HL-60 (cell line): ENCODE results near the gene PITHD1.

ENCODE experiments used
- CTCF ChIP-seq: IDR thresholded peaks from one replicate; pipeline ENCODE4 v1.5.1; 2011; ENCODE audit warnings: low read length, control low read depth, inconsistent platforms; ENCODE audit not compliant: insufficient read depth
- GABPA ChIP-seq: IDR thresholded peaks from 2 replicates; pipeline ENCODE4 v1.6.1; 2012; ENCODE audit warnings: low read depth
- POLR2AphosphoS5 ChIP-seq: IDR thresholded peaks from 2 replicates; pipeline ENCODE4 v1.6.1; 2012; ENCODE audit warnings: low read depth
- REST ChIP-seq: IDR thresholded peaks from 2 replicates; pipeline ENCODE4 v1.6.1; 2012; ENCODE audit warnings: low read depth; ENCODE audit not compliant: insufficient replicate concordance

GRCh38 chr1:23751815-23752200 is 26.4 kb upstream of the PITHD1 start:
- no peak for TF ChIP-seq CTCF
- no peak for TF ChIP-seq POLR2AphosphoS5
- no peak for TF ChIP-seq REST
- TF ChIP-seq GABPA: no peak
